ENCODE measurements around the gene CACNA1E.

The CACNA1E gene

DNA sequence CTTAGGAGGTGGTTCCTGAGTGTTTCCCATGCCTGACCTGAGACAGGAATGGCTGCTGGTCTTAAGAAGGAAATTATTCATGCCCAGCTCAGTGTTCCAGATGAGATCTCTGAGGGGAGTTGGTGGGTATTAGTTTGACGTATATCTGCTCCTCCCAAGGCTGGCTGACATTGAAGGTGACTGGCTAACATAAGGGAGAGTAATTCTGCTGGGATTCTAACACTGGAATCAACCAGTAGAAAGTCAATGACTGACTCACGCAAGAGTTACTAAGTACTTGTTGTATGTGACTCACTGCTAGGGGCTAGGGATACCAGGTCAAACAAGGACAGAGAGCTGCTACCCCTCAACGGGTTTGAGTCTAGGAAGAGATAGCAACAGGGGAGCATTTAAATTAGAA, 177.3 kb downstream of the CACNA1E start (continued):
- TF ChIP-seq, protein P1, sequence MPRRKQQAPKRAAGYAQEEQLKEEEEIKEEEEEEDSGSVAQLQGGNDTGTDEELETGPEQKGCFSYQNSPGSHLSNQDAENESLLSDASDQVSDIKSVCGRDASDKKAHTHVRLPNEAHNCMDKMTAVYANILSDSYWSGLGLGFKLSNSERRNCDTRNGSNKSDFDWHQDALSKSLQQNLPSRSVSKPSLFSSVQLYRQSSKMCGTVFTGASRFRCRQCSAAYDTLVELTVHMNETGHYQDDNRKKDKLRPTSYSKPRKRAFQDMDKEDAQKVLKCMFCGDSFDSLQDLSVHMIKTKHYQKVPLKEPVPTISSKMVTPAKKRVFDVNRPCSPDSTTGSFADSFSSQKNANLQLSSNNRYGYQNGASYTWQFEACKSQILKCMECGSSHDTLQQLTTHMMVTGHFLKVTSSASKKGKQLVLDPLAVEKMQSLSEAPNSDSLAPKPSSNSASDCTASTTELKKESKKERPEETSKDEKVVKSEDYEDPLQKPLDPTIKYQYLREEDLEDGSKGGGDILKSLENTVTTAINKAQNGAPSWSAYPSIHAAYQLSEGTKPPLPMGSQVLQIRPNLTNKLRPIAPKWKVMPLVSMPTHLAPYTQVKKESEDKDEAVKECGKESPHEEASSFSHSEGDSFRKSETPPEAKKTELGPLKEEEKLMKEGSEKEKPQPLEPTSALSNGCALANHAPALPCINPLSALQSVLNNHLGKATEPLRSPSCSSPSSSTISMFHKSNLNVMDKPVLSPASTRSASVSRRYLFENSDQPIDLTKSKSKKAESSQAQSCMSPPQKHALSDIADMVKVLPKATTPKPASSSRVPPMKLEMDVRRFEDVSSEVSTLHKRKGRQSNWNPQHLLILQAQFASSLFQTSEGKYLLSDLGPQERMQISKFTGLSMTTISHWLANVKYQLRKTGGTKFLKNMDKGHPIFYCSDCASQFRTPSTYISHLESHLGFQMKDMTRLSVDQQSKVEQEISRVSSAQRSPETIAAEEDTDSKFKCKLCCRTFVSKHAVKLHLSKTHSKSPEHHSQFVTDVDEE (CRISPR knock-in tag; IDR thresholded peaks at IDR 0.05): no peak

DNA sequence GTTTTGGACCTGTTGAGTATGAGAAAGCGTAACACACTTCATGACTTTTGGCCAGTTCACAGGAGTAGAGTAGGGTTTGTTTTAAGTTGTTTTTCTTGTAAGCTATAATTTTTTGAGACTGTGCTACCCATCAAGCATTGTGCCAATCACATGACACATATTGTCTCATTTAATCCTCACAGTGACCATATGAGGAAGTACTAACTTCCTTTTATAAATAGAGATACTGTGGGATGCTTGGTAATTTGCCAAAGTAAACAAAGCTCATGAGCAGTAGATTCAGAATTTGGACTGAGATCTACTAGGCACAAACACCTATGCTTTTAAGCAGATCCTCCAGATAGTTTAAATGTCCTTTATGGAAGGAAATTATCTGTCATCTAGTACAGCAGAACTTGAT, 178.3 kb downstream of the CACNA1E start:
- TF ChIP-seq, protein P1 (CRISPR knock-in tag; IDR thresholded peaks at IDR 0.05): no peak
- TF ChIP-seq ZC3H10 (CRISPR knock-in tag; IDR thresholded peaks at IDR 0.05) (no peak), ESRRG (CRISPR knock-in tag; IDR thresholded peaks at IDR 0.05) (no peak)
- ATAC-seq: no peak

DNA sequence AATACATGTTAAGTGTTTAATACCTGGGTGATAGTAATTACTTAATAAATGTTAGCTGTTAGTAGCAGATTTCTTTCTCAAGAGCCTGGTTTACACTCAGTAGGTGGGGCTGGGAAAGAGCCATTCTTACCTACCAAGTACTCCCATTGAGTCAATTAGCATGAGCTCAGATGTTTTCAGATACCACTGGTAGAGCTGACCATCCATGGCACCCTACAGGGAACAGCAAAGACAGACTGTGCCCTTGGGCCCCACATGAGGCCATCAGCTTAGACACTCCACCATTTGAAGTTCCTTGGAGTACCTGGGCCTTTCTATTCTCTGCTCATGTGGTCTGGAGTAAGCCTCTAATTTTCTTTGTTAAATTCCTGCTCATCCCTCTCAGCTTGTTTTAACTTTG, 179.3 kb downstream of the CACNA1E start:
- ATAC-seq: no peak
- no peak for TF ChIP-seq OSR1 (CRISPR knock-in tag; IDR thresholded peaks at IDR 0.05)
- no peak for TF ChIP-seq ZNF565 (CRISPR knock-in tag; conservative IDR thresholded peaks at IDR 0.05; ENCODE audit: low read depth)
- no peak for TF ChIP-seq GLIS3 (CRISPR knock-in tag; IDR thresholded peaks at IDR 0.05)
- no peak for TF ChIP-seq TOX (CRISPR knock-in tag; IDR thresholded peaks at IDR 0.05; ENCODE audit: borderline replicate concordance)
- TF ChIP-seq ZNF8 (CRISPR knock-in tag; IDR thresholded peaks at IDR 0.05): no peak
- TF ChIP-seq ZFP30 (CRISPR knock-in tag; IDR thresholded peaks at IDR 0.05): no peak
- TF ChIP-seq, protein P2, sequence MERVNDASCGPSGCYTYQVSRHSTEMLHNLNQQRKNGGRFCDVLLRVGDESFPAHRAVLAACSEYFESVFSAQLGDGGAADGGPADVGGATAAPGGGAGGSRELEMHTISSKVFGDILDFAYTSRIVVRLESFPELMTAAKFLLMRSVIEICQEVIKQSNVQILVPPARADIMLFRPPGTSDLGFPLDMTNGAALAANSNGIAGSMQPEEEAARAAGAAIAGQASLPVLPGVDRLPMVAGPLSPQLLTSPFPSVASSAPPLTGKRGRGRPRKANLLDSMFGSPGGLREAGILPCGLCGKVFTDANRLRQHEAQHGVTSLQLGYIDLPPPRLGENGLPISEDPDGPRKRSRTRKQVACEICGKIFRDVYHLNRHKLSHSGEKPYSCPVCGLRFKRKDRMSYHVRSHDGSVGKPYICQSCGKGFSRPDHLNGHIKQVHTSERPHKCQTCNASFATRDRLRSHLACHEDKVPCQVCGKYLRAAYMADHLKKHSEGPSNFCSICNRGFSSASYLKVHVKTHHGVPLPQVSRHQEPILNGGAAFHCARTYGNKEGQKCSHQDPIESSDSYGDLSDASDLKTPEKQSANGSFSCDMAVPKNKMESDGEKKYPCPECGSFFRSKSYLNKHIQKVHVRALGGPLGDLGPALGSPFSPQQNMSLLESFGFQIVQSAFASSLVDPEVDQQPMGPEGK (CRISPR knock-in tag; IDR thresholded peaks at IDR 0.05; ENCODE audit: borderline replicate concordance): no peak
- TF ChIP-seq PPARA (CRISPR knock-in tag; IDR thresholded peaks at IDR 0.05; ENCODE audit: borderline replicate concordance): no peak

DNA sequence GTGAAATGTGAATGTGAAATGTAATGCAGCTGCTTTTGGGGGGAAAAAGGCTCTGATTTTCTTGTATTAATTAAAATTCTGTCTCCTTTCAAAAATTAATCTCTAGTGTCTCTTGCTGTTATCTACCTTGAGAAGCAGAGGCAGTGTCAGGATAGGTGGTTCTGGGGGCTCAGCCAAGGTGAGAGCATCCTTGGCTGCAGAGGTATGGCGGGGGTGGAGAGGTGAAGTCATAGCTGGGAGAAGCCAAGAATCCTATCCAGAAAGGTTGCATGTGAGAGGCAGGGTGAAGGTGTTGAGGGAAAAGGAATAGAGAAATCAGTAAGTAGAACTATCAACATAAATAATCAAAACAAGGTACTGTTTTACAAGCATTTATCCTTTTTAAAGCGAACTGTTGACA, 181.2 kb downstream of the CACNA1E start:
- no peak for ATAC-seq
- no peak for TF ChIP-seq ZFP3 (CRISPR knock-in tag; IDR thresholded peaks at IDR 0.05)
- TF ChIP-seq BACH2 (CRISPR knock-in tag; IDR thresholded peaks at IDR 0.05; ENCODE audit: borderline replicate concordance): no peak
- no peak for TF ChIP-seq CSDC2 (CRISPR knock-in tag; IDR thresholded peaks at IDR 0.05)
- no peak for TF ChIP-seq ISL1 (CRISPR knock-in tag; IDR thresholded peaks at IDR 0.05)
- TF ChIP-seq, protein P3, sequence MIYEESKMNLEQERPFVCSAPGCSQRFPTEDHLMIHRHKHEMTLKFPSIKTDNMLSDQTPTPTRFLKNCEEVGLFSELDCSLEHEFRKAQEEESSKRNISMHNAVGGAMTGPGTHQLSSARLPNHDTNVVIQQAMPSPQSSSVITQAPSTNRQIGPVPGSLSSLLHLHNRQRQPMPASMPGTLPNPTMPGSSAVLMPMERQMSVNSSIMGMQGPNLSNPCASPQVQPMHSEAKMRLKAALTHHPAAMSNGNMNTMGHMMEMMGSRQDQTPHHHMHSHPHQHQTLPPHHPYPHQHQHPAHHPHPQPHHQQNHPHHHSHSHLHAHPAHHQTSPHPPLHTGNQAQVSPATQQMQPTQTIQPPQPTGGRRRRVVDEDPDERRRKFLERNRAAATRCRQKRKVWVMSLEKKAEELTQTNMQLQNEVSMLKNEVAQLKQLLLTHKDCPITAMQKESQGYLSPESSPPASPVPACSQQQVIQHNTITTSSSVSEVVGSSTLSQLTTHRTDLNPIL (CRISPR knock-in tag; IDR thresholded peaks at IDR 0.05; ENCODE audit: low read depth): no peak
- TF ChIP-seq ZFP30 (CRISPR knock-in tag; IDR thresholded peaks at IDR 0.05): no peak
- TF ChIP-seq, protein P4, sequence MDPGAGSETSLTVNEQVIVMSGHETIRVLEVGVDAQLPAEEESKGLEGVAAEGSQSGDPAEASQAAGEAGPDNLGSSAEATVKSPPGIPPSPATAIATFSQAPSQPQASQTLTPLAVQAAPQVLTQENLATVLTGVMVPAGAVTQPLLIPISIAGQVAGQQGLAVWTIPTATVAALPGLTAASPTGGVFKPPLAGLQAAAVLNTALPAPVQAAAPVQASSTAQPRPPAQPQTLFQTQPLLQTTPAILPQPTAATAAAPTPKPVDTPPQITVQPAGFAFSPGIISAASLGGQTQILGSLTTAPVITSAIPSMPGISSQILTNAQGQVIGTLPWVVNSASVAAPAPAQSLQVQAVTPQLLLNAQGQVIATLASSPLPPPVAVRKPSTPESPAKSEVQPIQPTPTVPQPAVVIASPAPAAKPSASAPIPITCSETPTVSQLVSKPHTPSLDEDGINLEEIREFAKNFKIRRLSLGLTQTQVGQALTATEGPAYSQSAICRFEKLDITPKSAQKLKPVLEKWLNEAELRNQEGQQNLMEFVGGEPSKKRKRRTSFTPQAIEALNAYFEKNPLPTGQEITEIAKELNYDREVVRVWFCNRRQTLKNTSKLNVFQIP (CRISPR knock-in tag; IDR thresholded peaks at IDR 0.05; ENCODE audit: borderline replicate concordance, low read depth): no peak
- TF ChIP-seq, protein P1 (CRISPR knock-in tag; IDR thresholded peaks at IDR 0.05): no peak
- no peak for TF ChIP-seq SNAI2 (CRISPR knock-in tag; IDR thresholded peaks at IDR 0.05)
- no peak for TF ChIP-seq PPARA (CRISPR knock-in tag; IDR thresholded peaks at IDR 0.05; ENCODE audit: borderline replicate concordance)
- no peak for TF ChIP-seq ZC3H10 (CRISPR knock-in tag; IDR thresholded peaks at IDR 0.05)
- TF ChIP-seq ZNF565 (CRISPR knock-in tag; conservative IDR thresholded peaks at IDR 0.05; ENCODE audit: low read depth): no peak
- TF ChIP-seq ARNTL (CRISPR knock-in tag; IDR thresholded peaks at IDR 0.05; ENCODE audit: borderline replicate concordance, low read depth): no peak
- TF ChIP-seq, protein P5, sequence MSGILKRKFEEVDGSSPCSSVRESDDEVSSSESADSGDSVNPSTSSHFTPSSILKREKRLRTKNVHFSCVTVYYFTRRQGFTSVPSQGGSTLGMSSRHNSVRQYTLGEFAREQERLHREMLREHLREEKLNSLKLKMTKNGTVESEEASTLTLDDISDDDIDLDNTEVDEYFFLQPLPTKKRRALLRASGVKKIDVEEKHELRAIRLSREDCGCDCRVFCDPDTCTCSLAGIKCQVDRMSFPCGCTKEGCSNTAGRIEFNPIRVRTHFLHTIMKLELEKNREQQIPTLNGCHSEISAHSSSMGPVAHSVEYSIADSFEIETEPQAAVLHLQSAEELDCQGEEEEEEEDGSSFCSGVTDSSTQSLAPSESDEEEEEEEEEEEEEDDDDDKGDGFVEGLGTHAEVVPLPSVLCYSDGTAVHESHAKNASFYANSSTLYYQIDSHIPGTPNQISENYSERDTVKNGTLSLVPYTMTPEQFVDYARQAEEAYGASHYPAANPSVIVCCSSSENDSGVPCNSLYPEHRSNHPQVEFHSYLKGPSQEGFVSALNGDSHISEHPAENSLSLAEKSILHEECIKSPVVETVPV (CRISPR knock-in tag; IDR thresholded peaks at IDR 0.05): no peak
- TF ChIP-seq ZNF8 (CRISPR knock-in tag; IDR thresholded peaks at IDR 0.05): no peak

All from SK-N-SH treated with all-trans-retinoic acid at 6 μM for 48 hours (cell line).